ENCODE results near the gene KIF18B. TPM values are rescaled to one million over a fixed set of nuclear protein-coding genes. Genes with fewer than 3 reads are reported as not detected.

The KIF18B gene
- total and polyA plus RNA-seq, 2 of the 8 experiments (the other 6 are each of a cell fraction or from before 2014, with no cell fraction given): 39.0 to 59.4 TPM

- no peaks in the 10 kb centered on the region; a peak in 1 of 7 replicates for H3K27me3 ChIP-seq (replicated peaks in 1 of 4; ENCODE audit: control insufficient read depth in 3 of 4, extremely low read depth in 1 of 4, insufficient read depth in 3 of 4, low read length in 3 of 4)
- no peak overlapping the region for H3K9ac ChIP-seq (replicated peaks in 1 of 4; ENCODE audit: extremely low read depth in 1 of 4, low read depth in 3 of 4, low read length in 3 of 4)
- no peak overlapping the region for H3K23ac ChIP-seq (ENCODE audit: insufficient read length)
- no peak for TF ChIP-seq SP1 (IDR thresholded peaks at IDR 0.05; ENCODE audit: low read depth, low read length)
- no peak for TF ChIP-seq BRCA1 (IDR thresholded peaks at IDR 0.05; ENCODE audit: low read depth, low read length)
- TF ChIP-seq POLR2A (IDR thresholded peaks at IDR 0.05; ENCODE audit: control extremely low read depth in 1 of 2, low read depth in 2 of 2, low read length in 2 of 2): no peak
- TF ChIP-seq EZH2 (IDR thresholded peaks at IDR 0.05; ENCODE audit: low read depth, low read length, severe bottlenecking): no peak
- TF ChIP-seq SAP30 (IDR thresholded peaks at IDR 0.05; ENCODE audit: insufficient read depth, insufficient replicate concordance, low read length): no peak
- TF ChIP-seq CEBPB (IDR thresholded peaks at IDR 0.05; ENCODE audit: low read depth, low read length): no peak
Measured at GRCh38 chr17:44902135-44902760, 45.3 kb downstream of the KIF18B start.

More at GRCh38 chr17:44902135-44902760, 45.3 kb downstream of the KIF18B start:
- Histone ChIP-seq H3K4me1 (replicated peaks in 1 of 4; ENCODE audit: control insufficient read depth in 3 of 4, insufficient read depth in 4 of 4, low read length in 3 of 4) (peaks cover 0 to 5% (median 3%) of the 10 kb centered on the region in 4 experiments; a peak in 3 of 7 replicates), H2BK12ac (ENCODE audit: low read depth, low read length) (no peak overlapping the region), H2BK5ac (ENCODE audit: low read depth, low read length) (no peak overlapping the region), H3K23me2 (ENCODE audit: low read depth, low read length) (peaks cover 4% of the 10 kb centered on the region; the same call in 1 of the 2 replicates), H4K91ac (replicated peaks; ENCODE audit: insufficient read length, low read length) (no peak overlapping the region), H3K36me3 (ENCODE audit: control insufficient read depth in 2 of 4, insufficient read depth in 4 of 4, low read length in 3 of 4) (no peaks in the 10 kb centered on the region), H3K9me3 (ENCODE audit: insufficient read depth in 2 of 2, low read depth in 1 of 2, low read length in 1 of 2) (no peaks in the 10 kb centered on the region), H2BK15ac (ENCODE audit: low read length) (no peak overlapping the region), H3K79me2 (ENCODE audit: control insufficient read depth in 1 of 2, insufficient read depth in 2 of 2, low read length in 2 of 2) (peaks cover 0 to 19% of the 10 kb centered on the region in 2 experiments; a peak in 3 of 4 replicates), H4K20me1 (replicated peaks in 1 of 2; ENCODE audit: control insufficient read depth in 1 of 2, insufficient read depth in 2 of 2, low read length in 2 of 2) (no peaks in the 10 kb centered on the region), H3K14ac (ENCODE audit: insufficient read length) (no peak overlapping the region), H3K4ac (replicated peaks; ENCODE audit: insufficient read length, low read depth, low read length) (no peak overlapping the region), H4K5ac (ENCODE audit: insufficient read length, low read depth, low read length) (no peak overlapping the region), H3K27ac (ENCODE audit: low read depth, low read length) (no peak overlapping the region), H3K4me3 (ENCODE audit: extremely low read depth in 1 of 4, insufficient read depth in 2 of 4, low read depth in 3 of 4, low read length in 4 of 4) (no peak overlapping the region), H2AFZ (ENCODE audit: low read length) (no peak overlapping the region), H3K79me1 (ENCODE audit: low read depth, low read length) (0 out of 2 replicates have a peak, but pooled peaks cover 2% of the 10 kb centered on the region), H2BK120ac (replicated peaks; ENCODE audit: low read depth, low read length) (no peak overlapping the region), H3K4me2 (ENCODE audit: insufficient read depth in 1 of 2, low read depth in 2 of 2, low read length in 2 of 2) (no peak overlapping the region), H2AK5ac (ENCODE audit: low read depth, low read length) (no peak overlapping the region), H2BK20ac (ENCODE audit: low read length) (no peak overlapping the region), H3K56ac (replicated peaks; ENCODE audit: insufficient read length, low read depth, low read length) (no peak overlapping the region), H4K8ac (ENCODE audit: extremely low read depth, insufficient read depth, low read length) (no peak overlapping the region), H3K18ac (ENCODE audit: extremely low read depth, low read length) (no peak overlapping the region)
- WGBS, 2 experiments (ENCODE audit: extremely low coverage in 1 of 2, insufficient coverage in 1 of 2, insufficient read length in 1 of 2, insufficient replicate concordance in 2 of 2, low coverage in 1 of 2, low lambda C conversion rate in 2 of 2, missing lambda C conversion rate in 1 of 2): 89% methylated on average over 15 of the region's 17 CpGs; no CpG with 5 or more reads in 1 of the 2 experiments
- ChIA-PET CTCF (ENCODE audit: partially characterized antibody) (interaction anchor here (1.0 to 5.8 kb wide), 7 partner anchors 9 to 120 kb away, joined by 3 to 36 read pairs (median 6); no protein-coding TSS in a partner anchor), POLR2A (ENCODE audit: partially characterized antibody) (interaction anchor here (0.8 to 1.3 kb wide), 2 partner anchors 127 to 246 kb away, joined by 3 to 4 read pairs; partner anchors contain the start of gene HEXIM1)
- DNase-seq (ENCODE audit: low read depth in 1 of 2, low spot score in 2 of 2) (no peak), FAIRE-seq (no peak)
